Ectodermal cell (in vitro differentiated cells): ENCODE measurements around the gene SCN4A. TPM values are rescaled to one million over a fixed set of nuclear protein-coding genes. Genes with fewer than 3 reads are reported as not detected.
"Not testable (repeated sequence)": the region's sequence is repeated elsewhere in the genome, so short reads cannot be mapped to it uniquely, and the experiment has no call there.

Source experiments
- H3K27ac ChIP-seq: 2 replicates; pipeline ENCODE4 v1.7.0; 2013; ENCODE audit warnings: mild to moderate bottlenecking, low read depth, low read length; ENCODE audit not compliant: insufficient read depth, poor library complexity, severe bottlenecking
- H3K27me3 ChIP-seq: 2 replicates; pipeline ENCODE4 v1.7.0; 2013; ENCODE audit warnings: mild to moderate bottlenecking, low read length; ENCODE audit not compliant: insufficient read depth, control insufficient read depth, poor library complexity, severe bottlenecking
- H3K36me3 ChIP-seq: one replicate; pipeline ENCODE4 v1.7.0; 2013; ENCODE audit warnings: low read length; ENCODE audit not compliant: control insufficient read depth, insufficient read depth
- H3K4me1 ChIP-seq: one replicate; pipeline ENCODE4 v1.7.0; 2013; ENCODE audit warnings: low read length; ENCODE audit not compliant: control insufficient read depth, insufficient read depth
- H3K4me3 ChIP-seq: 2 replicates; pipeline ENCODE4 v1.7.0; 2013; ENCODE audit warnings: low read depth, low read length, control low read depth; ENCODE audit not compliant: insufficient read depth
- H3K9me3 ChIP-seq: 2 replicates; pipeline ENCODE4 v1.7.0; 2013; ENCODE audit warnings: mild to moderate bottlenecking, low read length, moderate library complexity; ENCODE audit not compliant: control insufficient read depth
- WGBS, 2 experiments: methylation state at CpG; one replicate each; pipeline ENCODE4 v1.1.7; 2013; ENCODE audit warnings: missing lambda C conversion rate in 2 of 2; 5-methylcytosine and 5-hydroxymethylcytosine counted together
- polyA plus RNA-seq, 4 experiments: library from polyadenylated mRNA; stranded (reverse); fragments of 50-300 nt; gene quantifications; one replicate each; pipeline ENCODE4 v1.2.3, GENCODE V29; 2013

SCN4A gene
- 5.0 TPM for polyA plus RNA-seq (2013, experiment 1 of 4)
- polyA plus RNA-seq (2013, experiment 2 of 4): 4.3 TPM
- polyA plus RNA-seq (2013, experiment 3 of 4): 3.5 TPM
- 3.8 TPM for polyA plus RNA-seq (2013, experiment 4 of 4)

DNA sequence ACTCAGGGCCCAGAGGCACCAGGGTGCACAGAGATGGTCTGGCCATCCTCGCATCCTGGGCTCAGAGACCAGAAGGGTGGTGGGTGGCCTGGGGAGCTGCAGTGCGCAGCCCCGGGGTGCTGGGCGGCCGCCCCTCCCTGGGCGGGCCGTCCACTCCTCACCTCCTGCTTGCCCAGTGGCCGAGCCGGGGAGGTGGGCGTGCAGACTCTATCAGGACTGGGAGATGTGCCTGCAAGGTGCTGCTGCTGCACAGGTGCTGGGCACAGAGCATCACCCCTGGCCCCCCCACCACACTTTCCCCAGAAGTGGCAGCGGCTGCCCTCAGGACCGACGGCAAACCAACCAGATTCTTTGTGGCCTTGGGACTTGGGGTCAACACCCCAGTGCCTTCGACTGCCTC, at the start of gene SCN4A:
Gene SCN4A, minus strand, starts transcription at position 123 of the 400 bp plus-strand sequence. Its CDS starts 77 bp downstream, at position 46.
- H3K27me3 ChIP-seq: no peaks in the 10 kb centered on the region
- H3K4me3 ChIP-seq: no peak within 1 kb of the TSS
- no peaks in the 10 kb centered on the region for H3K4me1 ChIP-seq
- 95 to 97% methylated on average over 14 of the region's 14 CpGs for WGBS, 2 experiments
- no peaks in the 10 kb centered on the region for H3K9me3 ChIP-seq
- H3K27ac ChIP-seq: no peak within 1 kb of the TSS
- H3K36me3 ChIP-seq: no peaks in the 10 kb centered on the region

DNA sequence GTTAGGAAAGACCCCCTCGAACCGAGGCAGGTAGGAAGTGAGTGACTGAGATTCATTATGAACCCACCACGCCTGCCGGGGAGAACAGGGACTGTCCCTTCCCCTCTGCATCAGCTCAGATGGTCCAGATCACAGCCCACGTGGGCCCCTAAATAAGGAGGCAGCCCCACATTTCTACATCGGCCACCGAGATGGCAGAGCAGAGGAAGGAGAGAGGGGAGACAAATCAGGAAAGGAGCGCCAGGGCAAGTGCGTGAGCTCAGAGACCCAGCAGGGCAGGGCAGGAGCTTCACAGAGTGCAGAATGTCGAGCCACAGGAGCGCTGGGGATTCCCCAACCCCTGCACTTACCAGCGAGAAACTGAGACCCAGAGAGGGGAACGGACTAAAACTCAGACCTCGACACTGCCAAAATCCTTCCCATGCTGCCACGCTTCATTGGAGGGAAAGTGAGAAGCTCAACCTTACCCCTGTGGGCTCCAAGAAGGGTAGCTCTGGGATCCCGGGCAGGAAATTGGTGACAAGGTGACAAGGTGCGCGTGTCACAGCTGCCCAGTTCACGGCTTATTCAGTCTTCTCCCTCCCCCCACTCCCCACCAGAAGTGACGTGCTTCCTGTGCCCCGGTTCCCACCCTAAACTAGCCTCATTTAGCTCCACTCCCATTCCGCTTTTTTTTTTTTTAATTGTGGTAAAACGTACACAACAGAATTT, 47.5 kb upstream of the SCN4A start, which contains the start of gene ICAM2:
Gene ICAM2, minus strand, starts transcription at position 578 of the 711 bp plus-strand sequence. CDS start 13,942 bp downstream, outside the sequence.
- 51 to 55% methylated on average over 23 of the region's 23 CpGs for WGBS, 2 experiments
- no peaks in the 10 kb centered on the region for H3K4me1 ChIP-seq
- no peak within 1 kb of the TSS for H3K4me3 ChIP-seq
- H3K27me3 ChIP-seq: no peaks in the 10 kb centered on the region
- H3K9me3 ChIP-seq: no peaks in the 10 kb centered on the region
- H3K27ac ChIP-seq: no peak within 1 kb of the TSS
- H3K36me3 ChIP-seq: no peaks in the 10 kb centered on the region

DNA sequence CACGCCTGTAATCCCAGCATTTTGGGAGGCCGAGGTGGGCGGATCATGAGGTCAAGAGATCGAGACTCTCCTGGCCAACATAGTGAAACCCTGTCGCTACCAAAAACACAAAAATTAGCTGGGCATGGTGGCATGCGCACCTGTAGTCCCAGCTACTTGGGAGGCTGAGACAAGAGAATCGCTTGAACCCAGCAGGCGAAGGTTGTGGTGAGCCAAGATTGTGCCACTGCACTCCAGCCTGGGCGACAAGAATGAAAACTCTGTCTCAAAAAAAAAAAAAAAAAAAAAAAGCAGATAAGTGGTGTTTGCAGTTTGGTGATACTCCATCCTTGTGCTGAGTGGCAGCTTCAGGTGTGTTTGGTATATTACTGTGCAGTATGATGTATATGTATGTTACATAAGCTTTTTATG, 46.8 kb upstream of the SCN4A start:
- not testable (repeated sequence) for H3K27ac ChIP-seq, H3K27me3 ChIP-seq, H3K9me3 ChIP-seq, H3K36me3 ChIP-seq, H3K4me3 ChIP-seq, H3K4me1 ChIP-seq
- 86% methylated on average over 9 of the region's 9 CpGs for WGBS, 2 experiments

DNA sequence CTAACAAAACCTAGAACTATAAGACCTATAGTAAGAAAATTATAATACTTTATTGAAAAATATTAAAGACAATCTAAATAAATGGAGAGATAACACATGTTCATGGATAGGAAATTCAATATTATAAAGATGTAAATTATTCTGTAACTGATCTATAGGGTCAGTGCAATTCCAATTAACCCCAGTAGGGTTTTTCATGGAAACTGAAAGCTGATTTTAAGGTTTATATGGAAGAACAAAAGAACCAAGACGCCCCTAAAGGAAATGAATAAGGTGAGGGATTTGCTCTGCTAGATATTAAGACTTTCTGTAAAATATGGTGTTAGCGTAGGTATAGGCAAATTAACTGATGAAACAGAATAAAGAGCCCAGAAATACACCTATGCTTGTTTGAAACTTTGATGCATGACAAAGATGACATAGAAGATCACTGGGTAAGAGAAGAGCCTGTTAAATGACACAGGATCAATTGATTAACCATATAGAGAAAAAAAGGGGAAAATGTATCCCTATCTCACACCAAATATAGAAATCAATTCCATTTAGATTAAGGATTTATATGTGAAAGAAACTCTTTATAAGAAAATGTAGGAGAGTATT, 44.8 kb upstream of the SCN4A start:
- H3K27me3 ChIP-seq: no peaks in the 10 kb centered on the region
- no peaks in the 10 kb centered on the region for H3K9me3 ChIP-seq
- no peaks in the 10 kb centered on the region for H3K4me1 ChIP-seq
- no peaks in the 10 kb centered on the region for H3K36me3 ChIP-seq
- 92 to 94% methylated on average over 2 of the region's 2 CpGs for WGBS, 2 experiments
- H3K27ac ChIP-seq: no peak overlapping the region
- no peak overlapping the region for H3K4me3 ChIP-seq

DNA sequence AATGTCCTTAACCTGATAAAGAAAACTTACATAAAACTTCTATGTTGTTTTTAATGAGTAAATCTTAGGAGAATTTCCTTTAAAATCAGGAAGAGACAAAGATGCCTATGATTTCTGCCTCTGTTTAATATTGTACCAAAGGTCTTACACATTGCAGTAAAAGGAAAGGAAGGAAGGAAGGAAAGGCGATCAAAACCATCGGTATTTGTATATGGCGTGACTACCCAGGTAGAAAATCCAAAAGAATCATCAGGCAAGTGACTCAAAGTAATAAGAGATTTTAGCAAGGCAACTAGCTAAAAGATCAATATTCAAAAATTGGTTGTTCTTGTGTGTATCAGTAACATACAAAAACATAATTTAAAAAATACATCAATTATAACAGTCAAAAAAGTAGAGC, 44.3 kb upstream of the SCN4A start:
- no peaks in the 10 kb centered on the region for H3K9me3 ChIP-seq
- H3K4me1 ChIP-seq: no peaks in the 10 kb centered on the region
- no peaks in the 10 kb centered on the region for H3K36me3 ChIP-seq
- no peak overlapping the region for H3K27ac ChIP-seq
- WGBS, 2 experiments: 92 to 98% methylated on average over 3 of the region's 3 CpGs
- no peak overlapping the region for H3K4me3 ChIP-seq
- H3K27me3 ChIP-seq: no peaks in the 10 kb centered on the region

DNA sequence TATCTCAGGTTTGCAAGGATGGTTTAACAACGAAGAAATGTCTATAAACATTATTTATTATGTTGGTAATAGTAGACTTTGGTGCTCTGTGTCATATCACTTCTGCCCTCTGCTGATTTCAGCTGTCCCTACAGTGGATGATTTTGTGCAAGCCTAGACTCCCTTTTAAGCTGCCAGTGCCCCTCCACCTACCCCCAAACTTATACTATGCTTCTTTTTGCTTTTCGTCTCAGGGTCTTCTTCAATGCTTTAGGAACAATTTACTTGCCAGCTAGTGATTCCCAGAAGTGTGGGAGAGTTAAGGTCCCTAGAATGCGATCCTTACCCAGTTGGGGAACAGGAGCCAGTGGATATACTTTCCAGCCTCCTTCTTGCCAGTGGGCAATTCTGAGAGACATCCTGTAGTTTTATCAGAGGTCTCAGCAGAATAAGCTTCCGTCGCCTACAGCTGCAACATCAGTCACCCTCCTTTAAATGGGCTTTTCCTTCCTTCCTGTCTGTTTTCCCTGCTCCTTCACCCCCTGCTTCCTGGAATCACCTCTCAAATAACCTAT, 43.6 kb upstream of the SCN4A start:
- Histone ChIP-seq H3K27me3 (no peaks in the 10 kb centered on the region), H3K36me3 (no peaks in the 10 kb centered on the region), H3K4me3 (no peak overlapping the region), H3K9me3 (no peaks in the 10 kb centered on the region), H3K27ac (no peak overlapping the region), H3K4me1 (no peaks in the 10 kb centered on the region)
- WGBS, 2 experiments: 82 to 89% methylated on average over 5 of the region's 5 CpGs

DNA sequence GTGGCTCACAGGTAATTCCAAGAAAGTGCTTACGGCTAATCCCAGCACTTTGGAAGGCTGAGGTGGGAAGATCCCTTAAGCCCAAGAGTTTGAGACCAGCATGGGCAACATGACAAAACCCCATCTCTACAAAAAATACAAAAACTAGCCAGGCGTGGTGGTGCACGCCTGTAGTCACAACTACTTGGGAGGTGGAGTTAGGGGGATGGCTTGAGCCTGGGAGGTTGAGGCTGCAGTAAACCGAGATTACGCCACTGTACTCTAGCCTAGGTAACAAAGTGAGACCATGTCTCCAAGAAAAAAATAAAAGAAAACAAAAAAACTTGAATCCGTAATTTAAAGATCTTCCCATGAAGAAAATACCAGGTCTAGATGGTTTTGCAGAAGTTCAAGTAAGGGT, 42.7 kb upstream of the SCN4A start:
- WGBS, 2 experiments: 88 to 95% methylated on average over 6 of the region's 6 CpGs
- H3K4me1 ChIP-seq: no peaks in the 10 kb centered on the region

DNA sequence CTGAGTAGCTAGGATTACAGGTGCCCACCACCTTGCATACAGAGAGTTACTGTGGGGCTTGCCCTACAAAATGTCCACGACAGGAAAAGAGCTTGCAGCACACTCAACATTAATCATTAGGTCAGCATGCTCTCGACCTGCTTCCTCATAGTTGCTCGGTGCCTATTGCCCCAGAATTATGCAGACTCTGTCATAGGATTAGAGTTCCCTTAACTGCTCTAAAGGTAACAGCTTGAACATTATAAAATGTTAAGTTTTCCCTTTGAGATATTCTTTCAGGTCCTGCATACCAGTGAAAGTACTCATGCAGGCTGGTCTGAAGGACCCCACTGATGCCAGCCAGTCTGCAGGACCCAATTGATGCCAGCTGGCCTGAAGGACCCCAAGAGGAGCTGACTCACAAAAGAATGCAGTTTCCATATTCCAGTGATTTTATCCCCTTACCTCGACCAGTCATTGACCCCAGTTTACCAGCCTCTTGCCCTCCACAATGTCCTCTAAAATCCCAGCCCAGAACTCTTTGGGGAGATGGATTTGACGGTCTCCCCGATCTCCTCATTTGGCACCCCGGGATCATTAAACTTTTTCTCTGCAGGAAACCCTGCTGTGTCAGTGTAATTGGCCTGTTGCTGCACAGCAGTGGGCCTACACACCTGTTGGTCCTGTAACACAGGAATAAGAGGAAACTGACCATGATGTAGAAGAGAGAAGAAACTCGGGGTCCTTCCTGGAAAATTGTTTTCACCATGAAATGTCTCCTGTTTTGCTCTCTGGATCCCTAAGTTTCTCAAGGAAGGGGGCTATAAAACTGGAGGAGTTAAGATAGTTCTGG, 37.1 kb upstream of the SCN4A start:
- Histone ChIP-seq H3K4me3 (no peak overlapping the region), H3K27me3 (no peaks in the 10 kb centered on the region), H3K9me3 (no peaks in the 10 kb centered on the region), H3K27ac (no peak overlapping the region), H3K4me1 (peaks cover 7% of the 10 kb centered on the region), H3K36me3 (no peaks in the 10 kb centered on the region)
- WGBS, 2 experiments: 69 to 76% methylated on average over 8 of the region's 8 CpGs

More for the DNA sequence above, 42.7 kb upstream of the SCN4A start:
- no peaks in the 10 kb centered on the region for H3K36me3 ChIP-seq
- H3K27ac ChIP-seq: no peak overlapping the region
- no peaks in the 10 kb centered on the region for H3K9me3 ChIP-seq
- H3K4me3 ChIP-seq: no peak overlapping the region
- no peaks in the 10 kb centered on the region for H3K27me3 ChIP-seq

DNA sequence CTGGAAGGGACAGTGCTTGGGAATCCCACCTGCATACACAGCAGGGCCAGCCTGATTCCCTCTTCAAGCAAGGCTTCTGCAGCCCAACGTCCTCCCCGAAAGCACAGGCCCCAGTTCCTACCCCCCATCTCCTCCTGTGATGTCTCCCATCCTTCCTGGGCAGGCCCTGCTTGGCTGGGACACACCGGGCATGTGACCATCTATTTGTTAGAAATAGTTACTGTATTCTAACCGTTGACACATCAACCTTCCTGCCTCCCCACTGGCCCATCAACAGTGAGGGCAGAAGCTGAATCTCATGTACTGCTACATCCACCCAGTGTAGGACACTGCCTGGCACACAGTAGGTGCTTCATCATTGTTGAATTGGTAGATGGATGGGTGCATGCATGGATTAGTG, 36.1 kb upstream of the SCN4A start:
- WGBS, 2 experiments: 86% methylated on average over 4 of the region's 4 CpGs
- Histone ChIP-seq H3K36me3 (no peaks in the 10 kb centered on the region), H3K4me3 (no peak overlapping the region), H3K27ac (no peak overlapping the region), H3K27me3 (no peaks in the 10 kb centered on the region), H3K4me1 (peaks cover 7% of the 10 kb centered on the region), H3K9me3 (no peaks in the 10 kb centered on the region)

DNA sequence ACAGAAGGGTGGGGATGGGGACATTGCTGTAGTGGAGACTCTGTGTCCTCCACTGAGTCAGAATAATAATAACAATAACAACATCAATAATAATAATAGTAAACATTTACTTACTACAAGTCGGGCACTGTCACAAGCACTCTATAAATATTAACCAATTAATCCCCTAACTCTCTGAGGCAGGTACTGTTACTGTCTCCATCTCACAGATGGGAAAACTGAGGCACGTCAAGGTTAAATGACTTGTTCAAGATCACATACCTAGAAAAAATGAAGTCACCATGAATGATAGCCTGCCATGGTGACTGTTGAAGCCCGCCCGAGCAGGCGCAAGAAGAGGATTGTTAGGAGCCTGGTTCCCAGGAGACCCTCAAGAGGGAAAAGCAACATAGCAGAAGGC, 35.6 kb upstream of the SCN4A start:
- H3K27me3 ChIP-seq: no peaks in the 10 kb centered on the region
- 94 to 96% methylated on average over 5 of the region's 5 CpGs for WGBS, 2 experiments
- H3K4me1 ChIP-seq: peaks cover 7% of the 10 kb centered on the region
- H3K27ac ChIP-seq: no peak overlapping the region
- no peak overlapping the region for H3K4me3 ChIP-seq
- no peaks in the 10 kb centered on the region for H3K9me3 ChIP-seq
- no peaks in the 10 kb centered on the region for H3K36me3 ChIP-seq
